Ovary (tissue), 9 donors: ENCODE measurements around the gene CEPT1. TPM values are rescaled to one million over a fixed set of nuclear protein-coding genes. Genes with fewer than 3 reads are reported as not detected.

ENCODE experiments used
- DNase-seq, 5 donors: peaks; one replicate each; pipeline ENCODE4 v3.0.0-alpha.2; 2019 to 2020
- H3K27ac ChIP-seq, 2 donors: fragments of 200-600 bp; one replicate each; pipeline versions ENCODE4 v1.5.1 to v1.8.0; 2019 to 2022
- H3K27me3 ChIP-seq: fragments of 200-600 bp; one replicate; pipeline ENCODE4 v1.8.0; 2022
- H3K36me3 ChIP-seq: fragments of 200-600 bp; sonication (generic); one replicate; pipeline ENCODE4 v1.5.1; 2019
- H3K4me1 ChIP-seq: one replicate; pipeline ENCODE4 v1.8.1; 2013; ENCODE audit warnings: mild to moderate bottlenecking, moderate library complexity; ENCODE audit not compliant: insufficient read depth
- H3K4me3 ChIP-seq: fragments of 200-600 bp; sonication (generic); one replicate; pipeline ENCODE4 v1.5.1; 2017
- H3K9me3 ChIP-seq, 2 donors: fragments of 200-600 bp in 1 of 2; sonication (generic) in 1 of 2; one replicate each; pipeline versions ENCODE4 v1.5.1 to v1.8.1; 2013 to 2019; ENCODE audit warnings: mild to moderate bottlenecking in 1 of 2, moderate library complexity in 1 of 2
- EP300 ChIP-seq: sonication (generic); formaldehyde crosslinking; IDR thresholded peaks from one replicate; pipeline ENCODE4 v1.6.1; 2017; ENCODE audit warnings: antibody characterized with exemption
- POLR2A ChIP-seq: fragments of 450-650 bp; IDR thresholded peaks from one replicate; pipeline ENCODE4 v1.6.1; 2017; ENCODE audit warnings: antibody characterized with exemption, mild to moderate bottlenecking, moderate library complexity
- WGBS, 3 donors: extraction: QIAGEN DNeasy Blood & Tissue Kit in 1 of 3; methylation state at CpG; one replicate each; pipeline versions ENCODE4 v1.1.5 to v1.1.7; 2013 to 2017; 5-methylcytosine and 5-hydroxymethylcytosine counted together
- intact Hi-C, 4 donors: fragments of 100-400 bp; cut with DNase I; formaldehyde crosslinking; loops; one replicate each; pipeline versions ENCODE4 v1.11.0 to v1.15.1; 2022 to 2023
- polyA plus RNA-seq, 2 donors: library from polyadenylated mRNA; stranded (reverse); fragments of 200-250 nt in 1 of 2; fragments of 350-450 nt in 1 of 2; fragmentation: Illumina TruSeq in 1 of 2; extraction: RNeasy Lipid Tissue Mini Kit (QIAGEN cat#74804) in 1 of 2; gene quantifications; one replicate each; pipeline ENCODE4 v1.2.3, GENCODE V29; 2013 to 2014
- total RNA-seq, 7 donors: library from RNA; depleted of rRNA in 2 of 7; stranded (reverse); fragments of >200 nt in 2 of 7; fragmentation: NEBNext Ultra II Directional in 3 of 7; extraction: Animal tissue kit (Norgen Biotek cat#: 25700) in 3 of 7; gene quantifications; one replicate each; pipeline versions ENCODE4 v1.1.0 to v1.2.4, GENCODE V29; 2016 to 2023
- TF ChIP-seq, protein P1 (sequence below), 3 donors: fragments of 450-650 bp in 2 of 3; fragments of 200-600 bp in 1 of 3; IDR thresholded peaks; one replicate each; pipeline versions ENCODE4 v1.5.1 to v1.8.0; 2016 to 2022; ENCODE audit warnings: antibody characterized with exemption in 3 of 3, mild to moderate bottlenecking in 1 of 3
- donor health status: DM: no; HTN: no; CAD: no; lungs with moderate emphysema.
- donor health status: DM: no; HTN: no; CAD: no.
- donor health status: Bipolar disorder and iron deficiency.
- donor health status: DM: yes; HTN: yes; CAD: no.
- donor health status: DM: no; HTN: no; CAD: no.
- donor health status: DM: yes; HTN: yes; CAD: no.

Gene CEPT1
- total and polyA plus RNA-seq, 9 donors, result 16.4 to 40.3 (median 32.4) TPM

GRCh38 chr1:111101854-111102642 lies 38.0 kb upstream of the CEPT1 start:
- Histone ChIP-seq H3K36me3 (no peaks in the 10 kb centered on the region), H3K27ac (no peak overlapping the region), H3K4me1 (no peaks in the 10 kb centered on the region), H3K4me3 (no peak overlapping the region), H3K9me3 (no peaks in the 10 kb centered on the region), H3K27me3 (no peaks in the 10 kb centered on the region)
- intact Hi-C loops, result no loop called here
- TF ChIP-seq EP300, result no peak
- no peak for TF ChIP-seq POLR2A
- TF ChIP-seq, protein P1, sequence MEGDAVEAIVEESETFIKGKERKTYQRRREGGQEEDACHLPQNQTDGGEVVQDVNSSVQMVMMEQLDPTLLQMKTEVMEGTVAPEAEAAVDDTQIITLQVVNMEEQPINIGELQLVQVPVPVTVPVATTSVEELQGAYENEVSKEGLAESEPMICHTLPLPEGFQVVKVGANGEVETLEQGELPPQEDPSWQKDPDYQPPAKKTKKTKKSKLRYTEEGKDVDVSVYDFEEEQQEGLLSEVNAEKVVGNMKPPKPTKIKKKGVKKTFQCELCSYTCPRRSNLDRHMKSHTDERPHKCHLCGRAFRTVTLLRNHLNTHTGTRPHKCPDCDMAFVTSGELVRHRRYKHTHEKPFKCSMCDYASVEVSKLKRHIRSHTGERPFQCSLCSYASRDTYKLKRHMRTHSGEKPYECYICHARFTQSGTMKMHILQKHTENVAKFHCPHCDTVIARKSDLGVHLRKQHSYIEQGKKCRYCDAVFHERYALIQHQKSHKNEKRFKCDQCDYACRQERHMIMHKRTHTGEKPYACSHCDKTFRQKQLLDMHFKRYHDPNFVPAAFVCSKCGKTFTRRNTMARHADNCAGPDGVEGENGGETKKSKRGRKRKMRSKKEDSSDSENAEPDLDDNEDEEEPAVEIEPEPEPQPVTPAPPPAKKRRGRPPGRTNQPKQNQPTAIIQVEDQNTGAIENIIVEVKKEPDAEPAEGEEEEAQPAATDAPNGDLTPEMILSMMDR (IDR thresholded peaks at IDR 0.05), result no peak
- no peak for DNase-seq
- WGBS, 3 donors, result 83 to 93% (median 92%) methylated on average over 5 of the region's 5 CpGs

- intact Hi-C loops, result no loop called here
- H3K27ac ChIP-seq, result no peak overlapping the region
- H3K9me3 ChIP-seq, result no peaks in the 10 kb centered on the region
Observed at GRCh38 chr1:111104981-111105380, 35.0 kb upstream of the CEPT1 start.

GRCh38 chr1:111110197-111110899 lies 29.7 kb upstream of the CEPT1 start:
- TF ChIP-seq POLR2A, result no peak
- TF ChIP-seq, protein P1 (IDR thresholded peaks at IDR 0.05), result no peak
- no peak for TF ChIP-seq EP300
- no peak for DNase-seq
- Histone ChIP-seq H3K27ac (no peak overlapping the region), H3K9me3 (no peaks in the 10 kb centered on the region), H3K27me3 (no peaks in the 10 kb centered on the region), H3K4me1 (no peaks in the 10 kb centered on the region), H3K36me3 (no peaks in the 10 kb centered on the region), H3K4me3 (no peak overlapping the region)
- intact Hi-C loops, result no loop called here
- 93 to 96% (median 95%) methylated on average over 1 of the region's 1 CpG for WGBS, 3 donors

More at GRCh38 chr1:111104981-111105380, 35.0 kb upstream of the CEPT1 start:
- DNase-seq, result no peak
- WGBS, 3 donors, result 87 to 94% (median 90%) methylated on average over 2 of the region's 2 CpGs
- no peaks in the 10 kb centered on the region for H3K4me1 ChIP-seq
- no peaks in the 10 kb centered on the region for H3K36me3 ChIP-seq
- TF ChIP-seq POLR2A (no peak), EP300 (no peak)
- H3K27me3 ChIP-seq, result no peaks in the 10 kb centered on the region
- H3K4me3 ChIP-seq, result no peak overlapping the region

DNA sequence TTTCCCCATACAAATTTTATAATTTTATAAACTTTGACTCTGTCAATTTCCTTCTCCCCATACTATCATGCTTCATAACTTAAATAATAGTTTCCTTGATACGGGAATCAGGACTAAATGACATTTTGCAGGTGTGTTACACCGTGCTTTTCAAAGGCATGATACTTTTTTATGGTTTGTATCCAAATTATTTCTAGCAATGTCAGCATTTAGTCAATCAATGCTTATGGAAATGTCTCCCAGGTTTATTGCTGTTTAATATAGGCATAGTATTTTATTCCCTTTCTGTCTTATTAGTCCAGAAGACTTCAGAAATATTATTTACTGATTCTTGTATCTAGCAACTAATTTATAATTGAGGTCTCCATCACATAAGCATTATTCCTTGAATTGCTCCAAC lies 23.5 kb upstream of the CEPT1 start:
- H3K9me3 ChIP-seq, result no peaks in the 10 kb centered on the region
- no peaks in the 10 kb centered on the region for H3K4me1 ChIP-seq
- H3K36me3 ChIP-seq, result no peaks in the 10 kb centered on the region
- intact Hi-C loops, result no loop called here
- WGBS, 3 donors, result 93 to 97% (median 95%) methylated on average over 2 of the region's 2 CpGs
- no peak overlapping the region for H3K4me3 ChIP-seq
- TF ChIP-seq, protein P1 (IDR thresholded peaks at IDR 0.05), result no peak
- TF ChIP-seq EP300 (no peak), POLR2A (no peak)
- no peak for DNase-seq
- H3K27me3 ChIP-seq, result no peaks in the 10 kb centered on the region
- H3K27ac ChIP-seq, result no peak overlapping the region

- H3K27me3 ChIP-seq, result no peaks in the 10 kb centered on the region
- DNase-seq, result no peak
- no peaks in the 10 kb centered on the region for H3K4me1 ChIP-seq
- intact Hi-C loops, result no loop called here
- no peaks in the 10 kb centered on the region for H3K36me3 ChIP-seq
- TF ChIP-seq EP300, result no peak
- no peak for TF ChIP-seq POLR2A
- TF ChIP-seq, protein P1 (IDR thresholded peaks at IDR 0.05), result no peak
- no peak overlapping the region for H3K27ac ChIP-seq
- 94 to 100% (median 100%) methylated on average over 1 of the region's 1 CpG for WGBS, 3 donors
- H3K4me3 ChIP-seq, result no peak overlapping the region
- no peaks in the 10 kb centered on the region for H3K9me3 ChIP-seq
Observed at GRCh38 chr1:111126354-111126753, 13.7 kb upstream of the CEPT1 start.
